Neural progenitor cell (in vitro differentiated cells): ENCODE results near the gene BDH2. TPM values are rescaled to one million over a fixed set of nuclear protein-coding genes. Genes with fewer than 3 reads are reported as not detected.

Source experiments
- DNase-seq: peaks from one replicate; pipeline ENCODE4 v3.0.0-alpha.2; 2016; ENCODE audit warnings: low spot score
- H2AFZ ChIP-seq: fragments of 200-600 bp; sonication (generic); replicated peaks from 2 replicates; pipeline ENCODE4 v1.6.1; 2016; ENCODE audit warnings: antibody characterized with exemption
- H3F3A ChIP-seq: fragments of 200-600 bp; sonication (generic); 2 replicates; pipeline ENCODE4 v1.6.1; 2016; ENCODE audit warnings: antibody characterized with exemption, low read depth
- H3K27ac ChIP-seq: fragments of 200-600 bp; sonication (generic); 2 replicates; pipeline ENCODE4 v1.5.1; 2016; ENCODE audit warnings: mild to moderate bottlenecking
- H3K27me3 ChIP-seq: fragments of 200-600 bp; sonication (generic); 2 replicates; pipeline ENCODE4 v1.6.1; 2016; ENCODE audit warnings: mild to moderate bottlenecking, moderate library complexity
- H3K36me3 ChIP-seq: fragments of 200-600 bp; sonication (generic); 2 replicates; pipeline ENCODE4 v1.5.1; 2016
- H3K4me1 ChIP-seq: fragments of 200-600 bp; sonication (generic); 2 replicates; pipeline ENCODE4 v1.6.1; 2016; ENCODE audit warnings: mixed run types
- H3K4me2 ChIP-seq: fragments of 200-600 bp; sonication (generic); 2 replicates; pipeline ENCODE4 v1.6.1; 2016
- H3K4me3 ChIP-seq: fragments of 200-600 bp; sonication (generic); 2 replicates; pipeline ENCODE4 v1.5.1; 2016
- H3K79me2 ChIP-seq: fragments of 200-600 bp; sonication (generic); 2 replicates; pipeline ENCODE4 v1.6.1; 2016; ENCODE audit warnings: low read depth
- H3K9ac ChIP-seq: fragments of 200-600 bp; sonication (generic); 2 replicates; pipeline ENCODE4 v1.6.1; 2016
- H3K9me3 ChIP-seq: fragments of 200-600 bp; sonication (generic); 2 replicates; pipeline ENCODE4 v1.5.1; 2016; ENCODE audit warnings: low read depth
- H4K20me1 ChIP-seq: fragments of 200-600 bp; sonication (generic); 2 replicates; pipeline ENCODE4 v1.6.1; 2016; ENCODE audit warnings: low read depth
- H3K27ac Mint-ChIP-seq: 3 replicates; pipeline ENCODE4 v1.8.0; 2021; ENCODE audit warnings: mixed read lengths
- H3K27me3 Mint-ChIP-seq: 2 replicates; pipeline ENCODE4 v1.8.0; 2022; ENCODE audit warnings: low read depth, mild to moderate bottlenecking, inconsistent platforms, moderate library complexity, mixed read lengths; ENCODE audit not compliant: insufficient read depth
- H3K36me3 Mint-ChIP-seq: 3 replicates; pipeline ENCODE4 v1.8.0; 2021; ENCODE audit warnings: mixed read lengths
- H3K4me1 Mint-ChIP-seq: 3 replicates; pipeline ENCODE4 v1.8.0; 2021; ENCODE audit warnings: mixed read lengths
- H3K4me3 Mint-ChIP-seq: 3 replicates; pipeline ENCODE4 v1.8.0; 2021; ENCODE audit warnings: mild to moderate bottlenecking, moderate library complexity, mixed read lengths
- H3K9me3 Mint-ChIP-seq: 3 replicates; pipeline ENCODE4 v1.8.0; 2020; ENCODE audit warnings: mixed read lengths
- CTCF ChIP-seq: fragments of 200-600 bp; sonication (generic); IDR thresholded peaks from 2 replicates; pipeline ENCODE4 v1.5.1; 2017; ENCODE audit warnings: antibody characterized with exemption, mild to moderate bottlenecking
- EZH2 ChIP-seq: fragments of 200-600 bp; sonication (generic); IDR thresholded peaks from 2 replicates; pipeline ENCODE4 v1.6.1; 2017; ENCODE audit warnings: antibody characterized with exemption, mild to moderate bottlenecking, moderate library complexity
- EZH2phosphoT487 ChIP-seq: fragments of 200-600 bp; sonication (generic); IDR thresholded peaks from 2 replicates; pipeline ENCODE4 v1.6.1; 2017; ENCODE audit warnings: antibody characterized with exemption
- total RNA-seq: library from RNA; depleted of rRNA; stranded (reverse); fragments of >200 nt; gene quantifications from 2 replicates; pipeline ENCODE4 v1.2.3, GENCODE V29; 2015; ENCODE audit warnings: low replicate concordance

BDH2 gene
- total RNA-seq, 1 donor from 2014 or later: 95.3 TPM

GRCh38 chr4:103075894-103076746 lies 23.5 kb downstream of the BDH2 start:
- Histone ChIP-seq H2AFZ (peak overlapping the region; percentile 90), H3K4me2 (peak overlapping the region; percentile 79), H4K20me1 (no peaks in the 10 kb centered on the region), H3K79me2 (no peaks in the 10 kb centered on the region), H3K4me3 (peak overlapping the region; percentile 62), H3K9me3 (no peaks in the 10 kb centered on the region), H3K9ac (peak overlapping the region; percentile 51), H3K36me3 (no peaks in the 10 kb centered on the region), H3F3A (peaks cover 16% of the 10 kb centered on the region), H3K27me3 (peaks cover 32% of the 10 kb centered on the region), H3K4me1 (peaks cover 15% of the 10 kb centered on the region), H3K27ac (no peak overlapping the region)
- H3K4me3 Mint-ChIP-seq: peak overlapping the region; percentile 93
- peak overlapping the region; percentile 95 for H3K27ac Mint-ChIP-seq
- no peaks in the 10 kb centered on the region for H3K27me3 Mint-ChIP-seq
- H3K4me1 Mint-ChIP-seq: peaks cover 13% of the 10 kb centered on the region
- peaks cover 7% of the 10 kb centered on the region for H3K36me3 Mint-ChIP-seq
- peak; percentile 76 for DNase-seq
- peaks cover 2% of the 10 kb centered on the region for H3K9me3 Mint-ChIP-seq
- TF ChIP-seq EZH2 (no peak), EZH2phosphoT487 (no peak), CTCF (no peak)

- H3K9me3 ChIP-seq: no peaks in the 10 kb centered on the region
- peaks cover 16% of the 10 kb centered on the region for H3F3A ChIP-seq
- no peaks in the 10 kb centered on the region for H4K20me1 ChIP-seq
- Mint-ChIP-seq H3K27me3 (no peaks in the 10 kb centered on the region), H3K4me3 (peak overlapping the region; percentile 93), H3K27ac (peak overlapping the region; percentile 95), H3K4me1 (peaks cover 13% of the 10 kb centered on the region), H3K36me3 (peaks cover 5% of the 10 kb centered on the region), H3K9me3 (peaks cover 2% of the 10 kb centered on the region)
- H3K9ac ChIP-seq: no peak overlapping the region
- peak overlapping the region; percentile 62 for H3K4me3 ChIP-seq
- H2AFZ ChIP-seq: peak overlapping the region; percentile 90
- DNase-seq: no peak
- no peak overlapping the region for H3K27ac ChIP-seq
- H3K27me3 ChIP-seq: peaks cover 32% of the 10 kb centered on the region
- peaks cover 15% of the 10 kb centered on the region for H3K4me1 ChIP-seq
- peak overlapping the region; percentile 79 for H3K4me2 ChIP-seq
- H3K36me3 ChIP-seq: no peaks in the 10 kb centered on the region
- TF ChIP-seq EZH2phosphoT487: no peak
- TF ChIP-seq EZH2: no peak
- TF ChIP-seq CTCF: no peak
- no peaks in the 10 kb centered on the region for H3K79me2 ChIP-seq
Observed at GRCh38 chr4:103075435-103075893, 24.2 kb downstream of the BDH2 start.

DNA sequence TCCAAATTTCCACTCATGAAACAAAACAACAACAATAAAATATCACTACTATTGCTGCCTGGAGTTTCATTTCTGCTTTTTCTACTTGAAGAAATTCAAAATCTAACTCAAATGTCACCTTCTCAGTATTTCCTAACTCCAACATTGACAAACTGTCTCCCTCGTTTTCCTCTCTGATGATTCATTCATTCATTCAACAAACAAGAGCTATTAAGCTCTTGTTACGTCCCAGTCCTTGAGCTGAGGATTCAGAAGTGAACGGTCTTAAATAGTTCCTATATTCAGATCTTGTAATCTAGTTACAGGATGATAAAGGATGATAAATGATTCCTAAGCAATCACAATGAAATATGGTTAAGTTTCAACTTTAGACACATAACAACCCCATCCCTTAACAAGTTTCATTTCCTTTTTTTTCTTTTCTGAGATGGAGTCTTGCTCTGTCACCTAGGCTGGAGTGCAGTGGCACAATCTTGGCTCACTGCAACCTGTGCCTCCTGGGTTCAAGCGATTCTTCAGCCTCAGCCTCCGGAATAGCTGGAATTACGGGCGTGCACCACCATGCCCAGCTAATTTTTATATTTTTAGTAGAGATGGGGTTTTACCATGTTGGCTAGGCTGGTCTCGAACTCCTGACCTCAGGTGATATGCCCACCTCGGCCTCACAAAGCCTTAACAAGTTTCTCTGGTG lies 24.7 kb downstream of the BDH2 start:
- TF ChIP-seq EZH2 (no peak), EZH2phosphoT487 (no peak), CTCF (no peak)
- no peak for DNase-seq
- Histone ChIP-seq H3F3A (peaks cover 16% of the 10 kb centered on the region), H4K20me1 (no peaks in the 10 kb centered on the region), H3K4me3 (peak overlapping the region; percentile 62), H3K79me2 (no peaks in the 10 kb centered on the region), H3K4me2 (peak overlapping the region; percentile 79), H3K27ac (no peak overlapping the region), H2AFZ (no peak overlapping the region), H3K9ac (no peak overlapping the region), H3K36me3 (no peaks in the 10 kb centered on the region), H3K4me1 (peaks cover 15% of the 10 kb centered on the region), H3K27me3 (peaks cover 32% of the 10 kb centered on the region), H3K9me3 (no peaks in the 10 kb centered on the region)
- H3K4me3 Mint-ChIP-seq: peak overlapping the region; percentile 93
- H3K27ac Mint-ChIP-seq: no peak overlapping the region
- peaks cover 5% of the 10 kb centered on the region for H3K36me3 Mint-ChIP-seq
- no peaks in the 10 kb centered on the region for H3K27me3 Mint-ChIP-seq
- peaks cover 13% of the 10 kb centered on the region for H3K4me1 Mint-ChIP-seq
- peaks cover 2% of the 10 kb centered on the region for H3K9me3 Mint-ChIP-seq
